Erythroblast (primary cell): ENCODE data around the gene RBM38.

Source experiments
- GATA1 ChIP-seq: IDR thresholded peaks from 2 replicates; pipeline ENCODE4 v1.6.1; 2011; ENCODE audit warnings: low read depth, mild to moderate bottlenecking, control low read depth, low read length, moderate library complexity
- POLR2A ChIP-seq: IDR thresholded peaks from 2 replicates; pipeline ENCODE4 v1.6.1; 2011; ENCODE audit warnings: mild to moderate bottlenecking, low read length

GRCh38 chr20:57432480-57432861 is 41.3 kb downstream of the RBM38 start:
- TF ChIP-seq POLR2A (no peak), GATA1 (no peak)
